ENCODE results near the gene LTA. TPM values are rescaled to one million over a fixed set of nuclear protein-coding genes. Genes with fewer than 3 reads are reported as not detected.

Gene LTA
- polyA plus RNA-seq, 1 donor (not counting 4 experiments of a cell fraction or from before 2014, with no cell fraction given) = 0.04 TPM

- no peak overlapping the region for H3K4me2 ChIP-seq (ENCODE audit: control insufficient read depth, extremely low read depth, insufficient read depth, low read depth, low read length)
- no peaks in the 10 kb centered on the region for H3K9me1 ChIP-seq (ENCODE audit: control insufficient read depth, extremely low read depth, insufficient read depth, low read length)
- peaks cover 11% of the 10 kb centered on the region for H4K20me1 ChIP-seq (ENCODE audit: control insufficient read depth, extremely low read depth, insufficient read depth, low read length)
- dilution Hi-C loops (cut with MboI; ENCODE audit: extremely low pct_ligation_motif_present, low sequenced_read_pairs) = no loop called here
- no peak overlapping the region for H3K4me3 ChIP-seq (ENCODE audit: control insufficient read depth in 2 of 3, extremely low read depth in 1 of 3, insufficient read depth in 2 of 3, low read depth in 1 of 3, low read length in 3 of 3)
- TF ChIP-seq EZH2 (IDR thresholded peaks at IDR 0.05; ENCODE audit: low read length) (no peak), CTCF (optimal IDR thresholded peaks at IDR 0.05 in 1 of 3, IDR thresholded peaks at IDR 0.05 in 1 of 3, conservative IDR thresholded peaks at IDR 0.05 in 1 of 3; ENCODE audit: extremely low read depth in 1 of 3, insufficient read depth in 2 of 3, low read length in 3 of 3) (no peak)
- H3K27ac ChIP-seq (ENCODE audit: control insufficient read depth, insufficient read depth, low read length) = no peak overlapping the region
- FAIRE-seq (no peak), DNase-seq (ENCODE audit: low read depth, low spot score) (no peak)
- peaks cover 7% of the 10 kb centered on the region for H3K4me1 ChIP-seq (ENCODE audit: control insufficient read depth, extremely low read depth, insufficient read depth, low read length)
- H3K9me3 ChIP-seq (ENCODE audit: control insufficient read depth, low read depth, low read length) = no peaks in the 10 kb centered on the region
- H3K79me2 ChIP-seq (ENCODE audit: control insufficient read depth, insufficient read depth, low read length) = no peaks in the 10 kb centered on the region
- no peaks in the 10 kb centered on the region for H3K27me3 ChIP-seq (ENCODE audit: control insufficient read depth, extremely low read depth, insufficient read depth, low read length)
- H2AFZ ChIP-seq (ENCODE audit: control insufficient read depth, low read length) = no peak overlapping the region
- no peak overlapping the region for H3K9ac ChIP-seq (ENCODE audit: control insufficient read depth, extremely low read depth, insufficient read depth, low read length)
- H3K36me3 ChIP-seq (ENCODE audit: control insufficient read depth in 2 of 2, extremely low read depth in 1 of 2, insufficient read depth in 2 of 2, low read length in 2 of 2) = peaks cover 10 to 11% of the 10 kb centered on the region in 2 experiments
Measured at GRCh38 chr6:31525932-31526591, 46.0 kb upstream of the LTA start.

GRCh38 chr6:31528307-31528777 lies 43.7 kb upstream of the LTA start:
- DNase-seq (ENCODE audit: low read depth, low spot score) = no peak
- H3K27ac ChIP-seq (ENCODE audit: control insufficient read depth, insufficient read depth, low read length) = no peak overlapping the region
- H3K9me1 ChIP-seq (ENCODE audit: control insufficient read depth, extremely low read depth, insufficient read depth, low read length) = no peaks in the 10 kb centered on the region
- H3K4me2 ChIP-seq (ENCODE audit: control insufficient read depth, extremely low read depth, insufficient read depth, low read depth, low read length) = no peak overlapping the region
- H4K20me1 ChIP-seq (ENCODE audit: control insufficient read depth, extremely low read depth, insufficient read depth, low read length) = peaks cover 14% of the 10 kb centered on the region
- no peak for FAIRE-seq
- no peak overlapping the region for H3K4me3 ChIP-seq (ENCODE audit: control insufficient read depth in 2 of 3, extremely low read depth in 1 of 3, insufficient read depth in 2 of 3, low read depth in 1 of 3, low read length in 3 of 3)
- no peaks in the 10 kb centered on the region for H3K9me3 ChIP-seq (ENCODE audit: control insufficient read depth, low read depth, low read length)
- H3K4me1 ChIP-seq (ENCODE audit: control insufficient read depth, extremely low read depth, insufficient read depth, low read length) = peaks cover 7% of the 10 kb centered on the region
- peaks cover 22 to 24% of the 10 kb centered on the region in 2 experiments for H3K36me3 ChIP-seq (ENCODE audit: control insufficient read depth in 2 of 2, extremely low read depth in 1 of 2, insufficient read depth in 2 of 2, low read length in 2 of 2)
- dilution Hi-C loops (cut with MboI; ENCODE audit: extremely low pct_ligation_motif_present, low sequenced_read_pairs) = no loop called here
- H2AFZ ChIP-seq (ENCODE audit: control insufficient read depth, low read length) = no peak overlapping the region
- H3K79me2 ChIP-seq (ENCODE audit: control insufficient read depth, insufficient read depth, low read length) = peaks cover 4% of the 10 kb centered on the region
- no peaks in the 10 kb centered on the region for H3K27me3 ChIP-seq (ENCODE audit: control insufficient read depth, extremely low read depth, insufficient read depth, low read length)
- no peak for TF ChIP-seq CTCF (optimal IDR thresholded peaks at IDR 0.05 in 1 of 3, IDR thresholded peaks at IDR 0.05 in 1 of 3, conservative IDR thresholded peaks at IDR 0.05 in 1 of 3; ENCODE audit: extremely low read depth in 1 of 3, insufficient read depth in 2 of 3, low read length in 3 of 3)
- TF ChIP-seq EZH2 (IDR thresholded peaks at IDR 0.05; ENCODE audit: low read length) = no peak
- H3K9ac ChIP-seq (ENCODE audit: control insufficient read depth, extremely low read depth, insufficient read depth, low read length) = no peak overlapping the region

Measured in keratinocyte (primary cell).